Astrocyte of the spinal cord (primary cell): ENCODE results near the gene ETNK2.

ENCODE experiments used
- DNase-seq: peaks from one replicate; pipeline ENCODE4 v3.0.0; 2011; ENCODE audit warnings: low read depth, low spot score
- H3K4me3 ChIP-seq: 2 replicates; pipeline ENCODE4 v1.5.1; 2011; ENCODE audit warnings: low read depth, mild to moderate bottlenecking, low read length, moderate library complexity
- CTCF ChIP-seq: IDR thresholded peaks from 2 replicates; pipeline ENCODE4 v1.5.1; 2012; ENCODE audit warnings: low read depth, mild to moderate bottlenecking, low read length, inconsistent platforms
- in situ Hi-C: cut with HindIII; loops from 2 replicates; pipeline ENCODE4 v1.10.0; 2017; ENCODE audit warnings: low sequenced_read_pairs

ETNK2 gene

GRCh38 chr1:204177133-204177532 lies 25.3 kb upstream of the ETNK2 start:
- TF ChIP-seq CTCF: no peak
- in situ Hi-C loops: no loop called here
- no peak for DNase-seq

GRCh38 chr1:204176049-204176448 lies 24.2 kb upstream of the ETNK2 start:
- no peak for TF ChIP-seq CTCF
- in situ Hi-C loops: no loop called here
- no peak overlapping the region for H3K4me3 ChIP-seq
- no peak for DNase-seq

More at GRCh38 chr1:204177133-204177532, 25.3 kb upstream of the ETNK2 start:
- no peak overlapping the region for H3K4me3 ChIP-seq

- in situ Hi-C loops: no loop called here
- no peak for DNase-seq
- H3K4me3 ChIP-seq: no peak overlapping the region
- TF ChIP-seq CTCF: no peak
These were observed 23.1 kb upstream of the ETNK2 start for GRCh38 chr1:204174958-204175357.

GRCh38 chr1:204172404-204173029 lies 20.7 kb upstream of the ETNK2 start:
- DNase-seq: no peak
- in situ Hi-C loops: no loop called here
- no peak for TF ChIP-seq CTCF
- H3K4me3 ChIP-seq: no peak overlapping the region

- no peak overlapping the region for H3K4me3 ChIP-seq
- in situ Hi-C loops: no loop called here
- DNase-seq: peak; percentile 42
- TF ChIP-seq CTCF: no peak
These were observed 19.9 kb upstream of the ETNK2 start for GRCh38 chr1:204171751-204172178.

- TF ChIP-seq CTCF: no peak
- in situ Hi-C loops: no loop called here
- no peak overlapping the region for H3K4me3 ChIP-seq
- DNase-seq: no peak
These were observed 18.8 kb upstream of the ETNK2 start for GRCh38 chr1:204170494-204171155.
